Stimulated activated memory B cell treated with anti-CD40 and anti-IgM and Interleukin-4, amounts not matched to agents 10 μg/mL and 1 μg/mL and 100 μg/mL, for 72 hours (primary cell): ENCODE results near the gene TMEM132C.

ENCODE experiments used
- ATAC-seq: fragments of 150-1000 bp; cut with Tn5 transposase; 2 replicates; pipeline ENCODE4 v1.10.0; 2021
- H3K27ac Mint-ChIP-seq: one replicate; pipeline ENCODE4 v1.8.0; 2022; ENCODE audit warnings: mild to moderate bottlenecking, mixed read lengths
- H3K27me3 Mint-ChIP-seq: one replicate; pipeline ENCODE4 v1.8.0; 2022; ENCODE audit warnings: mixed read lengths
- H3K36me3 Mint-ChIP-seq: one replicate; pipeline ENCODE4 v1.8.0; 2022; ENCODE audit warnings: mixed read lengths
- H3K4me1 Mint-ChIP-seq: one replicate; pipeline ENCODE4 v1.8.0; 2022; ENCODE audit warnings: mixed read lengths
- H3K4me3 Mint-ChIP-seq: one replicate; pipeline ENCODE4 v1.8.0; 2022; ENCODE audit warnings: mild to moderate bottlenecking, moderate library complexity, mixed read lengths
- H3K9me3 Mint-ChIP-seq: one replicate; pipeline ENCODE4 v1.8.0; 2022; ENCODE audit warnings: mixed read lengths

The TMEM132C gene

DNA sequence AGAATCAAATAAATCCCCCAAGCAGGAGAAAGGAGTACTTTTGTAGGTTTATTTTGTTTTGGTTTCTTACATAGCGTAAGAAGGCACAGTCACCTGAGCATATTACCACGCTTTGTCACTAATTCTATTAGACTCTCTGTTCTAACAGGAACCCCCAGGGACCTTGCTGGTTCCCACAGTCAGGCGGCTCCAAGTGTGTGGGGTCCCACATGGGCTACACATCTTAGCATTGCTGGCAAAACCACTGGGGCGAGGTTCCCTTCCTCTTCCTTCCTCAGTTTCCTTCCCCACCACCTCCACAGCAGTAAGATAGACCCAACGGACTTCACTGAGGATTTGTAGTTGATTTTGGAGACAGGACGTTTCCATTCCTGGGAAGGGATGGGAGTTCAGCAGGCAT is 49.1 kb downstream of the TMEM132C start:
- Mint-ChIP-seq H3K27me3 (peaks cover 12% of the 10 kb centered on the region), H3K36me3 (no peaks in the 10 kb centered on the region), H3K9me3 (peaks cover 3% of the 10 kb centered on the region), H3K27ac (no peak overlapping the region), H3K4me3 (no peak overlapping the region), H3K4me1 (no peaks in the 10 kb centered on the region)
- no peak for ATAC-seq

DNA sequence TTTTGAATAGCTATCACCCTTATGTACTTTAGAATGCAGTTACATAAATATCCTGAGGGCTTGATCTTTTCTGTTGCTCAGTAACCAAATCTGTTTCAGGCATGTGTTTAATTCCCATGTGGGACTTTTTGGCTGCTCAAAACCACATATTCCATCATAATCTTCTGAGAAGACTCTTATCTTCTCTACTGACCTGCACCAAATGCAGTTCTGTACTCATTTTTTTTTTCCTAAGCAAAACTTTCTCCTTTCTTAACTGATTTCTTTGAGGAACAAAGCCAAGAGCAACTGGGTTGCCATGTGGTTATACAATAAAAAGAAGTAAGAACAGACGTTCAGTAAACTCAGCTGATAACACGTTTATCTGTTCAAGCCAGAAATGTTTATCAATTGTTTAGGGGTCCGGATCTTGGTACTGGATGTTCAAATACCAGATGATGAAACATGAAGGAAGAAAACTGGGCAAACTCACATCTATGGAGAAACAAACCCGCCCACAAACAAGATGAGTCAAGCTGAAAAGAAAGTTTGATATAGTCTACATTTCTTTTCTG is 50.1 kb downstream of the TMEM132C start:
- Mint-ChIP-seq H3K9me3 (peaks cover 12% of the 10 kb centered on the region), H3K27me3 (peaks cover 12% of the 10 kb centered on the region), H3K27ac (no peak overlapping the region), H3K4me3 (no peak overlapping the region), H3K36me3 (no peaks in the 10 kb centered on the region), H3K4me1 (no peaks in the 10 kb centered on the region)
- ATAC-seq = no peak

DNA sequence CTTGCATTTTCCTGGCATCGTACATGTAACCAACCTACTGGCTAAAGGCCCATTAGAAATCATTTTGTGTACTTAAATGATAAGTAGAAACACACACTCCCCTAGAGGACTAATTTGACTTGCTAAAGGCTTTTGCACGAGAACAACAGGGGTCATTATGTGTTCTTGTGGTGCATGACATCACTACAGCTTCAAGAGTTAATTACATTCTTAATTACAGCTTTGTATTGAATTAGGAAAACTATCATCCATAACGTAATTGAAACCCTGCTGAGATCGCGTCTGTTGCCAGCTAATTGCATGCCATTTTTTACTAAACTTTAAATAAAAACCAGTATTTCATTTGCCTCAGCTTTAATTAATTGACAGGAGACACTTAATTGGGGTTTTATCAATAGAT is 51.4 kb downstream of the TMEM132C start:
- Mint-ChIP-seq H3K27ac (no peak overlapping the region), H3K4me3 (no peak overlapping the region), H3K27me3 (peaks cover 12% of the 10 kb centered on the region), H3K4me1 (no peaks in the 10 kb centered on the region), H3K36me3 (no peaks in the 10 kb centered on the region), H3K9me3 (peaks cover 13% of the 10 kb centered on the region)
- ATAC-seq = no peak

DNA sequence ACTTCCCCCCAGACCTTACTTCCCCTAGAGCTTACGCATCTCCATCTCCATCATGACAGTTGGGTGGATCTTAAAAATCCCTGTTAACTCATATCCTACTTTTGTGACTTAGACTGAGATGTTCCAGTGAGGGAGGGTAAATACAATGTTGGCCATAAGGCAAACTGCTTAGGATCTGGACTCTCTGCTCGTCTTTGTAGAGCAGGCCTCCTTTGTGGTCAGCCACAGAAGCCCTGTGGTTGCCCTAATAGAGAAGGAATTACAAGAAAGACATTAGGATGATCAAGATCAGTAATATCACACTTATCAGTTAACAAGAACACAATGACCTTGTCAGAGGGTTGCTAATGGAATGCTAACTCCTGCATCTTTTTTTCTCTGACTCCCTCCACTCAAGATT is 52.0 kb downstream of the TMEM132C start:
- H3K36me3 Mint-ChIP-seq = no peaks in the 10 kb centered on the region
- peaks cover 12% of the 10 kb centered on the region for H3K27me3 Mint-ChIP-seq
- peaks cover 13% of the 10 kb centered on the region for H3K9me3 Mint-ChIP-seq
- H3K27ac Mint-ChIP-seq = no peak overlapping the region
- H3K4me1 Mint-ChIP-seq = no peaks in the 10 kb centered on the region
- no peak for ATAC-seq
- no peak overlapping the region for H3K4me3 Mint-ChIP-seq

DNA sequence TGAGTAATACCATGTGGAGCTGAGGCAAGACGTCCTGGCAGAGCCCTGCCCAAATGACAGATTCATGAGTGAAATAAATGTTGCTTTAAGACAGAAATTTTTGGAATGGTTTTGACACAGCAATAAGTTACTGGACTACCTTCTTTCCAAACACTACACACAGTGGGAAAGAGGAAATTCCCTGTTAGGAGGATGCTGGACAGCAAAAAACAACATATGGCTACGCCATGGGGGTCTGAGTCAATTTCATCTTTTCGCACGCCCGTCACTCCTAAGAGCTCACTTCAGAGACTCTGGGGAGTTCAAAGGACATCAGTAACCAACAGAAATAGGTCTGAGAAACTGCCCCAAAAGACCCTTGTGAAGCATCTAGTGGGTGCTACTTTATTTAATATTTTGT is 55.4 kb downstream of the TMEM132C start:
- Mint-ChIP-seq H3K4me3 (no peak overlapping the region), H3K9me3 (peaks cover 11% of the 10 kb centered on the region), H3K27ac (no peak overlapping the region), H3K36me3 (no peaks in the 10 kb centered on the region), H3K27me3 (no peaks in the 10 kb centered on the region), H3K4me1 (no peaks in the 10 kb centered on the region)
- no peak for ATAC-seq

DNA sequence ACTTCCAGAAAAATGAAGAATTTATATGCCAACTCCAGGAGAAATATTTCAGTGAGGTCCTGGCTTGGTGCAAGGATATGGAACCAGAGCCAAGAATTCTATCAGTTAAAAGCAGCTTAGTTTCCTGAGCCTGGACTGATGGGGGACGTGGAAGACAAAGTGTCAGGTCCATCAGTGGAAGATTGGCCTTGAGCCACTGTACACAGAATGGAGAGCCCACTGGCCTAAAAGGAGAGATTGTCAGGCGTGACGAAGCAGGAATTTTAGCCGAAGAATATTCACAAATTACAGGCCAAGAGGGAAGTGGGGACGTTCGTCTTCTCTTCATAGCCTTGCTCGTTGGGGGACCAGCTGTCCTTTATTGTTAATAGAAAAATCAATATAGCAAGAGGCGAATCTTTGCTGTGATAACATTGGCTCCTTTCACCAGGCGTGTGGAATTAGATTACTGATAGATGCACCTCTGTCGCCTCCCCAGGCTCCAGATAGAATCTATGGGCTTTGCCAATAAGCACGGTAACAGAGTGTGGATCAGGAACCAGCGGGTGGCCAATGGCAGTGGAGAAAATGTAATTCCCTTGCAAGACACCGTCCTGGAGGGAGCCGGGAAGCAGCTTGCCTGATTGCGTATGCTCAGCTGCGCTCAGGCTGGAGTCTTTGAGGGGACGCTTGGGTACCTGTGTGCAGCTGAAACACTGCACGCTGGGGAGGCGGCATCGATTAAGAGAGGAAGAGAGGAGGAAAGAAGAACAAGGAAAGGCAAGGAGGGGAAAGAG is 56.4 kb downstream of the TMEM132C start:
- no peaks in the 10 kb centered on the region for H3K36me3 Mint-ChIP-seq
- H3K9me3 Mint-ChIP-seq = peaks cover 11% of the 10 kb centered on the region
- no peak overlapping the region for H3K4me3 Mint-ChIP-seq
- no peaks in the 10 kb centered on the region for H3K4me1 Mint-ChIP-seq
- H3K27ac Mint-ChIP-seq = no peak overlapping the region
- no peaks in the 10 kb centered on the region for H3K27me3 Mint-ChIP-seq
- ATAC-seq = no peak

DNA sequence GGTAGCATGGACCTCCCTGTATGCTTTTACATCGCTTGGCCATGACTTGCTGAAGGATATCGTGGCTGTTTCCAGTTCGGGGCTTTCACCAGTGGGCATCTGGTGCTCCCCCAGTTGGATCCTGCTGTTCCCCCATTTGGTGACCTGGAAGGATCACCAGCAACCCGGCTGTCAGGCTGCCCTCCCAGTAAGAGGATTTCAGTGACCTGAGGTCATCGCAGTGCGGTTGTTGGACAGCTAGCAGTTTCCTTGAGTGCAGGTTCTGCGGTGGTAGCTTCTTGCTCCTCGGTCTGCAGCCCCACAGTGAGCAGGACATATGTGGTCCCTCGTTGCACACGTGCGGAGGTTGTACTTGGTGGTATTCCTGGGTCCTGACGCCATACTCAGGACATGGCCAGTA is 58.7 kb downstream of the TMEM132C start:
- no peak overlapping the region for H3K4me3 Mint-ChIP-seq
- H3K9me3 Mint-ChIP-seq = peaks cover 11% of the 10 kb centered on the region
- no peaks in the 10 kb centered on the region for H3K4me1 Mint-ChIP-seq
- ATAC-seq = no peak
- no peaks in the 10 kb centered on the region for H3K27me3 Mint-ChIP-seq
- H3K36me3 Mint-ChIP-seq = no peaks in the 10 kb centered on the region
- H3K27ac Mint-ChIP-seq = no peak overlapping the region

DNA sequence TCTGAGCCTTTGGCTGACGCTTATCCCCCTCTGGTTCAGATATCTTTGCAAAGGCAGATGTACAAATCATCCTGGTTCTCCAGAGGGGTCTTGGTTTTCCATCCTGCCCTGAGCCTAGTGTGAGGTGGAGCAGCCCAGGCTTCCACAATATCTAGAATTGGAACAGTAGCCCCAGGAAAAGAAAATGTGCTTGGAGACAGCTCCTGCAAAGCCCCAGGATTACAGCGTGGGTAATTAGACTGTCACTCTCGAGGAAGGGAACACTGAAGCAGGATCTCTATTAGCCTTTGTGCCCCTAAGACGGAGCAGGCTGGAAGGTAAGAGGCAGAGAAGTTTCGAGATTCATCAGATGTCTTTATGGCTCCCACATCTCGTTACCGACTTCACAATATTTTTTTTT is 59.4 kb downstream of the TMEM132C start:
- Mint-ChIP-seq H3K4me3 (no peak overlapping the region), H3K4me1 (no peaks in the 10 kb centered on the region), H3K9me3 (peaks cover 8% of the 10 kb centered on the region), H3K27ac (no peak overlapping the region), H3K36me3 (no peaks in the 10 kb centered on the region), H3K27me3 (no peaks in the 10 kb centered on the region)
- no peak for ATAC-seq

DNA sequence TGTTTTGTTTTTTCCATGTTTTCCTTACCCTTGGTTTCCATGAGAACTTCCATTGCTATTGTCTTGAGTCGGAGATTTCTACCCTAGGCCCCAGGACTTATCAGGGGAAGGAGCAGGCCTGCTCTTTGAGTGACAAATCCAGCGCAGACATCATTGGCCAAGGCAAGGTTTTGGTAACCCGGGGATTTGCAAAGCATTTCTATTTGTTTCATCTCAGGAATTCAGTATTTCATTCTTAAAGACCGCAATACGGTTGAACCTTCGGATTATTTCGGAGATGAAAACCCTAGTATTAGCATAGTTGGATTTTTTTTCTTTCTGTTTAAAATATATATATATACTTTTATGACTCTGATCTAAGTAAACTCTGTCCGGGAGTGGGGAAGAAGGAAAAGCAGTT is 62.0 kb downstream of the TMEM132C start:
- no peak for ATAC-seq
- Mint-ChIP-seq H3K27ac (no peak overlapping the region), H3K4me3 (no peak overlapping the region), H3K4me1 (no peaks in the 10 kb centered on the region), H3K27me3 (no peaks in the 10 kb centered on the region), H3K9me3 (no peaks in the 10 kb centered on the region), H3K36me3 (no peaks in the 10 kb centered on the region)

DNA sequence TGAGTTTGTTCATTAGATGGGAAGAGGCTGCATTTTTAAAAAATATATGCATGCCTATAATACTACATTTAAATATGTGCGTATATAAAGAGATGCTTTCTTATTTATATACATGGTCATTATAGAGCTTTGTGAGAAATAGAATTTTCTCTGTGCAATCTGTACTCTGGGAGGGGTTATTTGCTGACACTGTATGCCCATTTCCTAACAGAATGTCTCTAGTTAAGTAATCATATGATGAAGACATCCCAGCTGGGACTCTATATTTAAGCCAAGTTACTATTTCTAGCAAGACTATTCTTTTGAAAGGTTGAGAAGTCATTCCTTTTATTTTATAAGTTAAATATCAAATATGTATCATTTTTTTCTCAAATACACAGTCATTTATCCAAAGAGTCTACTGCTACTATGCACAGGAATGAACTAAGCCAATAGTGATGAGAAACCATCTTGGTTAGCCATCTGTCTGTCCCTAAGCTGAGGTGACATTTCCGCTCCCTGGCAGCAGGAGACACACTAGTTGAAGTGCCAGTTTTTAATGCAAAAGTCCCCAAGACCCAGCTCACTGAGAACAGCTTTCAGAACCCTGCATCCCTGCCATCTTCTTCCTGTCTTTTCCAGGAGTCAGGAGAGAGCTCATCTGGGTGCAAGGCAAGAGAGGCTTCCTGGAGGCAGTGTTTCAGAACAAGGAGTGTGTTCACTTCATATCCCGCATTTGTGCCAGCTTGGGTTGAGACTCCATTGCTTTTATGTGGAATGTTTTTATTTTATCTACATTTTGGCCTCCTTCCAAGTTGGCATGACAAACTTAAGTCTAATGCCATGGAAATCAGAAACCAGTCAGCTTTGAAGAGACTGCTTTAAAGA is 69.5 kb downstream of the TMEM132C start:
- no peak overlapping the region for H3K27ac Mint-ChIP-seq
- H3K27me3 Mint-ChIP-seq = peaks cover 11% of the 10 kb centered on the region
- peaks cover 4% of the 10 kb centered on the region for H3K9me3 Mint-ChIP-seq
- H3K4me1 Mint-ChIP-seq = no peaks in the 10 kb centered on the region
- ATAC-seq = no peak
- no peaks in the 10 kb centered on the region for H3K36me3 Mint-ChIP-seq
- H3K4me3 Mint-ChIP-seq = no peak overlapping the region

DNA sequence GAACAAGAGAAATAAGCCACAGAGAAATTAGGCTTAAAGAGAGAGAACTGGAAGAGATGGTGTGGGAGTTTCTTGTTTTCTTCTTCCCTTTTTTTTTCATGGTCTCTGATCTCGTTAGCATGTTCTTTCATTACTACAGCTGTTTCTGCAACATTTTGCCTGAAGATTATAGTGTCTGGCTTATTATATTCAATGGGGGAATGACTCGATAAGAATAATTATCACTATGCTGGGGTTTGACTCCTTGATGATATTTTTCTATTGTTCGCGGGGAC is 70.0 kb downstream of the TMEM132C start:
- Mint-ChIP-seq H3K36me3 (no peaks in the 10 kb centered on the region), H3K9me3 (peaks cover 4% of the 10 kb centered on the region), H3K4me1 (no peaks in the 10 kb centered on the region), H3K27me3 (peaks cover 11% of the 10 kb centered on the region), H3K27ac (no peak overlapping the region), H3K4me3 (no peak overlapping the region)
- no peak for ATAC-seq

DNA sequence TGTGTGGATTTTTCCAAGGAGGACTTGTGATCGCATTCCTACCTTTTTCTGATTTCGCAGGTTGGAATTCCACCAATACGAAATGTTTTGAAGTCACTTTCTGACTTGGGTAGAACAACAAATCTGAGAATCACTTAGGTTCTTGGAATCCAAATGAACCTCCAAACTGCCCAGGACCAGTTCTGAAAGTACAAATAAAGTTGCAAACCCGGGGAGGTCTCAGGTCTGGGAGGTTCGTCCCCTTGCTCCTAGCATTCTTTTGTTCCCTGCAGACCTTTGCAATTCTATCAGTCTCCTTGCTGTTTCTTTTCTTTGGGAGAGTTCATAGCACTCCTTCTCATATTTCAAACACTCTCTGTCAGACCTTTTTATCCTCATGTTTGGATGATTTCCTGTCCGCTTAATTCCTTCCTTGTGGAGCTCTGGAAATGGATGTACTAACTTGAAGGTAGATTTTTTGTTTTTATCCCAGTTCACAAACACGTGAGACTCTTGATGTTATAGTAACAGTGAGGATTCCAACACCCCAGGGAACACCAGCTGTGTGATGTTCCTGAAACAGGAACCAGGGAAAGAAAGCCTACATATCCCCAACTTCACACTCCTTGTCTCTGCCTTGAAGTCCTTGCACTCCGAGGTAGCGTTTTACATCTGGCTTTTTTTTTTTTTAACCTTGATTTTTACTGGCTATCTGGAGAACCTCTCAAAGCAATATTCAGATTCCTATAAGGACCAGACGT is 70.6 kb downstream of the TMEM132C start:
- no peak overlapping the region for H3K27ac Mint-ChIP-seq
- H3K9me3 Mint-ChIP-seq = peaks cover 4% of the 10 kb centered on the region
- H3K36me3 Mint-ChIP-seq = no peaks in the 10 kb centered on the region
- H3K4me3 Mint-ChIP-seq = no peak overlapping the region
- peaks cover 11% of the 10 kb centered on the region for H3K27me3 Mint-ChIP-seq
- no peak for ATAC-seq
- H3K4me1 Mint-ChIP-seq = no peaks in the 10 kb centered on the region

DNA sequence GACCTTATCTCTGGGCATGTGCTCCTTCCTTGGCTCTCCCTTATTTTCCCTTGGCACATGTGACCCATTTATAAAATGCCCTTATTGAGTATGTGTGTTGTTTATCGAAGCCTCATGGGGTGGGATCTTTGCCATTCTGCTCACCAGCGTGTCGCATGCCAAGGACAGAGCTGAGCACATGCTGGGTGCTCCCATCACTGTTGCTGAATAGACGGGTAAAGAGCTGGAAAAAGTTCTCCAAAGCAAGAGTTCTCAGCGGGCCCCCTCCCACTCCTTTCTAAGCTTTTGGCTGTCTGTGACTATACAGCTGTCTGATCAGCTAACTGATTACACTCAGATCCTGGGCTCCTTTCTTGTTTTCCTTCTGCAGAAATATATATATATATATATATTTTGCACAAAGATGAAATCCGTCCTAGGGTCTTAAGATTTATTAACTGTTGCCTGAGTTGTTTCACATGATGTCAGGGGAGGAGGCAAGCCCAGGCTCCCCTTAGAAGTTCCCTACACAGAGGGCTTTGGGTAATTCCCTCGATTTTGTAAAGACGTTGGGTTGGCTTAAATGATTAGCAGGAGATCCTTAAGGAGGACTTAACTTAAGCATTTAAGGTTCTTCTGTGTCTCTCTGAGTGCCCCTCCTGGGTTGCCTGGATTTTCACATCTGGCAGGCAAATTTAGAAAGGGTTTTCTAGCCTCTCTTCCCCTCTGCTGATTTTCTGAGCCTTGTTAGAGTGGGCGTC is 71.6 kb downstream of the TMEM132C start:
- Mint-ChIP-seq H3K36me3 (no peaks in the 10 kb centered on the region), H3K27ac (no peak overlapping the region), H3K4me1 (no peaks in the 10 kb centered on the region), H3K4me3 (no peak overlapping the region), H3K27me3 (peaks cover 11% of the 10 kb centered on the region), H3K9me3 (peaks cover 4% of the 10 kb centered on the region)
- ATAC-seq = no peak

DNA sequence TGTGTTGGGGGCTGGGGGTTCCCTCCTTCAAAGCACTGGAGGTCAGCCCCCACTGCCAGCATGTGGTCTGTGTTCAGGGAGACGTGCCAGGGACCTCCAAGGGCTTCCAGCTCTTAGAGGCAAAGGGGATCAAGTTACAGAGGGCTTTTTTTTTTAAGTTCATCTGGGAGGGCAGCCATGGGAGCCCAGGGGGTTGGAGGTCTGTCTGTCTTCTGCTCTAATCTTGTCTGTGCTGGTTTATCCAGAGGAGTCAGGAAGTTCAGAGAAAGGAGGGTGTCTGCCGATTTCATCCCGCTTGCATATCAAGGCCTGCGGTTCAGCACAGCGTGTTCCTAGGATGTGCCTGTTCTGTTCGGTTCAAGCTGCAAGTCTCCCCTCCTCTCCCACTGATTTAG is 72.2 kb downstream of the TMEM132C start:
- Mint-ChIP-seq H3K9me3 (peaks cover 4% of the 10 kb centered on the region), H3K27ac (no peak overlapping the region), H3K36me3 (no peaks in the 10 kb centered on the region), H3K4me1 (no peaks in the 10 kb centered on the region), H3K4me3 (no peak overlapping the region), H3K27me3 (peaks cover 11% of the 10 kb centered on the region)
- ATAC-seq = no peak

DNA sequence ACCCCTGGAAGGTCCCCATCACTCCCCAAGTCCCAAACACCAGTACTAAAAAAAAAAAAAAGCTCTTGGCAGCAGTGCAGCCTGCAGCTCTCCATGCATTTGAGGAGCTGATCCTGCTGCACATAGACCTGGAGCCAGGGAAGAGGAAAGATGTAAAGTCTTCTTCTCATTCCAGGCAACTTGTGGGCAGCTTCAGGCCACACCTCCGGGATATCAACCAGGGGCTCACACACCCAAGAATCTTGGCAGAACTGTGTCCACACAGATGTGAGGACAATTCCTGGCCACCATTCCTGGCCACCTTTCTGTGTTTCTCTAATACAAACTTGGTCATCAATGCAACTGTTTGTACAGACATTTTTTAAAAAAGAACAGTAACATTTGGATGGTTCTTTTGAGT is 72.7 kb downstream of the TMEM132C start:
- Mint-ChIP-seq H3K36me3 (no peaks in the 10 kb centered on the region), H3K4me1 (no peaks in the 10 kb centered on the region), H3K9me3 (peaks cover 6% of the 10 kb centered on the region), H3K4me3 (no peak overlapping the region), H3K27ac (no peak overlapping the region), H3K27me3 (peaks cover 11% of the 10 kb centered on the region)
- ATAC-seq = no peak
